ENCODE measurements around the gene NME7. TPM values are rescaled to one million over a fixed set of nuclear protein-coding genes. Genes with fewer than 3 reads are reported as not detected.
A peak's percentile ranks its signal among the peaks of the same experiment; 100 is the strongest.

NME7 gene
- total RNA-seq, 1 experiment from 2014 or later: 36.5 TPM

- Mint-ChIP-seq H3K36me3 (ENCODE audit: insufficient read depth, unreplicated experiment) (no peaks in the 10 kb centered on the region), H3K4me1 (ENCODE audit: insufficient read depth, unreplicated experiment) (no peaks in the 10 kb centered on the region), H3K4me3 (ENCODE audit: unreplicated experiment) (no peak overlapping the region), H3K27me3 (ENCODE audit: insufficient read depth, unreplicated experiment) (no peaks in the 10 kb centered on the region), H3K9me3 (ENCODE audit: unreplicated experiment) (no peaks in the 10 kb centered on the region), H3K27ac (ENCODE audit: low read depth, unreplicated experiment) (no peak overlapping the region)
- TF ChIP-seq CTCF (IDR thresholded peaks at IDR 0.05; ENCODE audit: unreplicated experiment): no peak
- CTCF ChIA-PET: interaction anchor here (0.5 to 2.4 kb wide), 9 partner anchors 19 to 775 kb away, joined by 3 to 9 read pairs (median 3); no protein-coding TSS in a partner anchor
- no TSS peak for BruUV-seq (replicated peaks)
- POLR2A ChIA-PET: interaction anchor here (1.2 to 1.6 kb wide), 2 partner anchors 9 to 41 kb away, joined by 3 read pairs; no protein-coding TSS in a partner anchor
- DNase-seq (ENCODE audit: unreplicated experiment): peak; percentile 45
- intact Hi-C loops (cut with micrococcal nuclease): no loop called here
These were observed 206.0 kb downstream of the NME7 start for GRCh38 chr1:169161496-169162194.

- H3K36me3 Mint-ChIP-seq (ENCODE audit: insufficient read depth, unreplicated experiment): no peaks in the 10 kb centered on the region
- no peaks in the 10 kb centered on the region for H3K4me1 Mint-ChIP-seq (ENCODE audit: insufficient read depth, unreplicated experiment)
- ChIA-PET POLR2A (interaction anchor here (1.2 to 1.6 kb wide), 2 partner anchors 10 to 41 kb away, joined by 3 read pairs; no protein-coding TSS in a partner anchor), CTCF (interaction anchor here (0.5 to 2.4 kb wide), 11 partner anchors 19 to 818 kb away, joined by 3 to 9 read pairs (median 3); no protein-coding TSS in a partner anchor)
- no peak overlapping the region for H3K27ac Mint-ChIP-seq (ENCODE audit: low read depth, unreplicated experiment)
- no peak for TF ChIP-seq CTCF (IDR thresholded peaks at IDR 0.05; ENCODE audit: unreplicated experiment)
- H3K27me3 Mint-ChIP-seq (ENCODE audit: insufficient read depth, unreplicated experiment): no peaks in the 10 kb centered on the region
- peak; percentile 35 for DNase-seq (ENCODE audit: unreplicated experiment)
- no peak overlapping the region for H3K4me3 Mint-ChIP-seq (ENCODE audit: unreplicated experiment)
- H3K9me3 Mint-ChIP-seq (ENCODE audit: unreplicated experiment): no peaks in the 10 kb centered on the region
- BruUV-seq (replicated peaks): no TSS peak
- intact Hi-C loops (cut with micrococcal nuclease): no loop called here
These were observed 206.6 kb downstream of the NME7 start for GRCh38 chr1:169160845-169161495.

GRCh38 chr1:169156580-169156979 lies 211.0 kb downstream of the NME7 start:
- no peaks in the 10 kb centered on the region for H3K36me3 Mint-ChIP-seq (ENCODE audit: insufficient read depth, unreplicated experiment)
- CTCF ChIA-PET: no interaction called here
- POLR2A ChIA-PET: interaction anchor here (1.2 kb wide), 1 partner anchor 10 kb away, joined by 3 read pairs; no protein-coding TSS in a partner anchor
- intact Hi-C loops (cut with micrococcal nuclease): no loop called here
- no peak overlapping the region for H3K27ac Mint-ChIP-seq (ENCODE audit: low read depth, unreplicated experiment)
- no peaks in the 10 kb centered on the region for H3K4me1 Mint-ChIP-seq (ENCODE audit: insufficient read depth, unreplicated experiment)
- no peak overlapping the region for H3K4me3 Mint-ChIP-seq (ENCODE audit: unreplicated experiment)
- no peak for TF ChIP-seq CTCF (IDR thresholded peaks at IDR 0.05; ENCODE audit: unreplicated experiment)
- no peaks in the 10 kb centered on the region for H3K27me3 Mint-ChIP-seq (ENCODE audit: insufficient read depth, unreplicated experiment)
- DNase-seq (ENCODE audit: unreplicated experiment): no peak
- BruUV-seq (replicated peaks): no TSS peak
- H3K9me3 Mint-ChIP-seq (ENCODE audit: unreplicated experiment): no peaks in the 10 kb centered on the region

- ChIA-PET POLR2A (interaction anchor here (1.2 kb wide), 1 partner anchor 11 kb away, joined by 3 read pairs; no protein-coding TSS in a partner anchor), CTCF (interaction anchor here (0.7 to 0.8 kb wide), 2 partner anchors 702 to 976 kb away, joined by 3 to 6 read pairs; no protein-coding TSS in a partner anchor)
- no peaks in the 10 kb centered on the region for H3K4me1 Mint-ChIP-seq (ENCODE audit: insufficient read depth, unreplicated experiment)
- no peak overlapping the region for H3K4me3 Mint-ChIP-seq (ENCODE audit: unreplicated experiment)
- no peaks in the 10 kb centered on the region for H3K9me3 Mint-ChIP-seq (ENCODE audit: unreplicated experiment)
- no peaks in the 10 kb centered on the region for H3K27me3 Mint-ChIP-seq (ENCODE audit: insufficient read depth, unreplicated experiment)
- H3K36me3 Mint-ChIP-seq (ENCODE audit: insufficient read depth, unreplicated experiment): no peaks in the 10 kb centered on the region
- DNase-seq (ENCODE audit: unreplicated experiment): no peak
- no peak overlapping the region for H3K27ac Mint-ChIP-seq (ENCODE audit: low read depth, unreplicated experiment)
- BruUV-seq (replicated peaks): no TSS peak
- no peak for TF ChIP-seq CTCF (IDR thresholded peaks at IDR 0.05; ENCODE audit: unreplicated experiment)
- intact Hi-C loops (cut with micrococcal nuclease): no loop called here
These were observed 211.9 kb downstream of the NME7 start for GRCh38 chr1:169155675-169156074.

Data from MCF 10A (cell line).